Endodermal cell (in vitro differentiated cells): ENCODE data around the gene B4GALT3. TPM values are rescaled to one million over a fixed set of nuclear protein-coding genes. Genes with fewer than 3 reads are reported as not detected.

Experiments
- DNase-seq: peaks from one replicate; pipeline ENCODE4 v3.0.0-alpha.2; 2017
- H3K27ac ChIP-seq: 2 replicates; pipeline ENCODE4 v1.5.1; 2013; ENCODE audit warnings: mild to moderate bottlenecking, low read depth, low read length, moderate library complexity
- H3K27me3 ChIP-seq: 2 replicates; pipeline ENCODE4 v1.6.1; 2013; ENCODE audit warnings: mild to moderate bottlenecking, low read length, moderate library complexity; ENCODE audit not compliant: insufficient read depth, control insufficient read depth, poor library complexity, severe bottlenecking
- H3K36me3 ChIP-seq: 2 replicates; pipeline ENCODE4 v1.7.0; 2013; ENCODE audit warnings: mild to moderate bottlenecking, low read length, moderate library complexity; ENCODE audit not compliant: control insufficient read depth, insufficient read depth
- H3K4me1 ChIP-seq: one replicate; pipeline ENCODE4 v1.7.0; 2013; ENCODE audit warnings: low read length; ENCODE audit not compliant: control insufficient read depth, insufficient read depth
- H3K4me3 ChIP-seq: 2 replicates; pipeline ENCODE4 v1.5.1; 2013; ENCODE audit warnings: mild to moderate bottlenecking, low read length, moderate library complexity
- H3K9ac ChIP-seq: 2 replicates; pipeline ENCODE4 v1.6.1; 2013; ENCODE audit warnings: mild to moderate bottlenecking, low read length, moderate library complexity; ENCODE audit not compliant: poor library complexity, severe bottlenecking; ENCODE audit errors: extremely low read depth
- H3K9me3 ChIP-seq: 2 replicates; pipeline ENCODE4 v1.6.1; 2013; ENCODE audit warnings: mild to moderate bottlenecking, low read length, moderate library complexity; ENCODE audit not compliant: control insufficient read depth
- H3K27ac Mint-ChIP-seq: 2 replicates; pipeline ENCODE4 v1.8.0; 2020; ENCODE audit warnings: mixed read lengths
- H3K27me3 Mint-ChIP-seq: 2 replicates; pipeline ENCODE4 v1.8.0; 2021; ENCODE audit warnings: mild to moderate bottlenecking, mixed read lengths; ENCODE audit not compliant: insufficient read depth
- H3K36me3 Mint-ChIP-seq: 2 replicates; pipeline ENCODE4 v1.8.0; 2020; ENCODE audit warnings: low read depth, mixed read lengths
- H3K4me1 Mint-ChIP-seq: 2 replicates; pipeline ENCODE4 v1.8.0; 2020; ENCODE audit warnings: mixed read lengths
- H3K4me3 Mint-ChIP-seq: 2 replicates; pipeline ENCODE4 v1.8.0; 2020; ENCODE audit warnings: mild to moderate bottlenecking, moderate library complexity, mixed read lengths
- H3K9me3 Mint-ChIP-seq: 2 replicates; pipeline ENCODE4 v1.8.0; 2020; ENCODE audit warnings: mild to moderate bottlenecking, mixed read lengths
- CTCF ChIP-seq: fragments of 200-600 bp; sonication (generic); conservative IDR thresholded peaks from 2 replicates; pipeline ENCODE4 v1.5.0; 2021; ENCODE audit warnings: antibody characterized with exemption, mild to moderate bottlenecking
- WGBS, 2 experiments: methylation state at CpG; one replicate each; pipeline versions ENCODE4 v1.1.5 to v1.1.7; 2013; ENCODE audit warnings: missing lambda C conversion rate in 2 of 2, mixed read lengths in 1 of 2; ENCODE audit not compliant: insufficient coverage in 1 of 2, insufficient read length in 1 of 2; 5-methylcytosine and 5-hydroxymethylcytosine counted together
- total RNA-seq, 2 donors: library from RNA; stranded (reverse); fragmentation: NEBNext Ultra II Directional in 1 of 2; extraction: Animal tissue kit (Norgen Biotek cat#: 25700) in 1 of 2; gene quantifications; 2 replicates in 1 of 2; 3 replicates in 1 of 2; pipeline ENCODE4 v1.2.1, GENCODE V29; 2021

The B4GALT3 gene
- total RNA-seq, 2 donors from 2014 or later, result 30.4 to 37.9 TPM

- Mint-ChIP-seq H3K27me3 (no peaks in the 10 kb centered on the region), H3K36me3 (peaks cover 73% of the 10 kb centered on the region), H3K9me3 (no peaks in the 10 kb centered on the region), H3K4me3 (no peak overlapping the region), H3K4me1 (peaks cover 7% of the 10 kb centered on the region), H3K27ac (peak overlapping the region; percentile 71)
- peaks cover 79% of the 10 kb centered on the region for H3K36me3 ChIP-seq
- no peaks in the 10 kb centered on the region for H3K9me3 ChIP-seq
- no peak overlapping the region for H3K27ac ChIP-seq
- no peak overlapping the region for H3K9ac ChIP-seq
- H3K4me3 ChIP-seq, result no peak overlapping the region
- WGBS, 2 experiments, result 51 to 62% methylated on average over 4 to 11 of the region's 11 CpGs
- no peaks in the 10 kb centered on the region for H3K27me3 ChIP-seq
- peak; percentile 95 for DNase-seq
- no peaks in the 10 kb centered on the region for H3K4me1 ChIP-seq
- TF ChIP-seq CTCF, result peak; percentile 93
Measured at GRCh38 chr1:161209790-161210409, 32.6 kb upstream of the B4GALT3 start.

- Histone ChIP-seq H3K9ac (no peak overlapping the region), H3K27me3 (no peaks in the 10 kb centered on the region), H3K4me1 (peaks cover 3% of the 10 kb centered on the region), H3K9me3 (no peaks in the 10 kb centered on the region), H3K27ac (no peak overlapping the region), H3K4me3 (no peak overlapping the region), H3K36me3 (peaks cover 72% of the 10 kb centered on the region)
- Mint-ChIP-seq H3K9me3 (no peaks in the 10 kb centered on the region), H3K27ac (no peak overlapping the region), H3K4me1 (peaks cover 7% of the 10 kb centered on the region), H3K27me3 (no peaks in the 10 kb centered on the region), H3K36me3 (peaks cover 66% of the 10 kb centered on the region), H3K4me3 (no peak overlapping the region)
- TF ChIP-seq CTCF, result no peak
- no peak for DNase-seq
- 92 to 97% methylated on average over 5 to 8 of the region's 8 CpGs for WGBS, 2 experiments
Measured at GRCh38 chr1:161207173-161207572, 29.9 kb upstream of the B4GALT3 start.

GRCh38 chr1:161206411-161207140 lies 29.3 kb upstream of the B4GALT3 start:
- DNase-seq, result no peak
- Histone ChIP-seq H3K36me3 (peaks cover 66% of the 10 kb centered on the region), H3K9me3 (no peaks in the 10 kb centered on the region), H3K4me3 (no peak overlapping the region), H3K9ac (no peak overlapping the region), H3K4me1 (peaks cover 7% of the 10 kb centered on the region), H3K27me3 (no peaks in the 10 kb centered on the region), H3K27ac (no peak overlapping the region)
- WGBS, 2 experiments, result 93 to 96% methylated on average over 7 to 12 of the region's 12 CpGs
- Mint-ChIP-seq H3K4me3 (no peak overlapping the region), H3K27me3 (no peaks in the 10 kb centered on the region), H3K9me3 (no peaks in the 10 kb centered on the region), H3K27ac (peak overlapping the region; percentile 30), H3K36me3 (peaks cover 60% of the 10 kb centered on the region), H3K4me1 (peaks cover 11% of the 10 kb centered on the region)
- TF ChIP-seq CTCF, result no peak
